ENCODE measurements around the gene TUBB2A.
"Not testable (repeated sequence)": the region's sequence is repeated elsewhere in the genome, so short reads cannot be mapped to it uniquely, and the experiment has no call there.

The TUBB2A gene

DNA sequence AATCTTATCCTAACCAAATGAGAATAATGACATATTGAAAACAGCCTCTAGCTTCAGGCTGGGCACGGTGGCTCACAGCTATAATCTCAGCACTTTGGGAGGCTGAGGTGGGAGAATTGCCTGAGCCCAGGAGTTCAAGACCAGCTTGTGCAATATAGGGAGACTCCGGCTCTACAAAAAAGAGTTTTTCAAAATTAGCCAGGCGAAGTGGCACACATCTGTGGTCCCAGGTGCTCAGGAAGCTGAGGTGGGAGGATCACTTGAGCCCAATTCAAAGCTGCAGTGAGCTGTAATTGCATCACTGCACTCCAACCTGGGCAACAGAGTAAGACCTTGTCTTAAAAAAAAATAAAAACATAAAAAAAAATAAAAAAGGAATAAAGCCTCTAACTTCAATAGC lies 4.7 kb downstream of the TUBB2A start:
- DNase-seq = no peak

DNA sequence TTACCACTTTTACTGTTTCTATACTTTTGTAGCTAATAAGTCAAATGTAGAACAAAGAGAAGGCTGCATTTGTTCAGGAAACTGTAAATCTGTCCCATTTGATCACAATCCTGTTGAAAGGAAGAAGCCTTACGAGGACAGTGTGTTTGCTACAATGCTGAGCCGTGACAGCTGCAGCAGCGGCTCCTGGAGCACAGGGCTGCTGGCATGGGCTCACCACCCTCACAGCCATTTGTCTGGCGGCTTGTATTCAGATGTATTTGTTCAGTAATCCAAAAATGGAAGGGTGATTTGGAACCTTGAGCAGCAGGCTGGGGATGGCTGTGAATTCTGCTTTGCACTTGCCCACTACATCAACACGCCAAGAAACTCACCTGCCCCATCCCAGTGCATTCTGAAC lies 5.7 kb downstream of the TUBB2A start:
- DNase-seq = no peak

DNA sequence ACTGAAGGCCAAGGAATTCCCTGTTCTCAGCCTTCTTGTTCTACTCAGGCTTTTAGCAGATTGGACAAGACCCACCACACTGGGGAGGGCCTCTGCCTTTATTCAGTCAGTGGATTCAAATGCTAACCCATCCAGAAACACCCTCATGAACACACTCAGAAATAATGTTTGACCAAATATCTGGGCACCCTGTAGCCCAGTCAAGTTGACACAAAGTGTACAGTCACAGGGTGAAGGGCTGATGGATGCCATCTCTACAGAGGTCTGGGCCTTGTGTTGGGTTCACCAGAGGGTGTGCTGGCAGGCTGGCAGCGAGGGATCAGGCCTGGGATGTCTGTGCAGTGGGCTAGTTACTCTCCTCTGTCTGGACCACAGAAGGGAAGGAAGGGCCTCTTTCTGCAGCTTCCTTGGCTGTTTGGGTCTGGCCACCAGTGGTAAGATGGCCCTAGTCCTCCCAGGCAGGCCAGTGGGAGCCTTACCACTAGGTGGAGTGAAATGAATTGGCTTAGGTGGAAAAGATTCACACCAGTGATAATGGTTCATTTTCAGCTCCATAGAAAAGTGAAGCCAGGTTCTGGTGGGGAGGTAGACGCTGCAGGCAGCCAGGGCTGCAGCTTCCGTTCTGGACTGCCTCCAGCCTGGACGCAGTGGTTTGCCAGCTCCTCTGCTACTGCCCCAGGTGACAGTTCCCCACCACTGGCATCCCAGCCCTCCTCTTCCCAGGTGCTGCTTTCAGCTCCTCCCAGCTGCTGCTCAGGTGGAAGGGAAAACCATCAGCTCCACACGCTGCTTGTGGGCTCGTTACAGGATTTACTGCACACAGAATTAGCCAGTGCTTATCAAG lies 9.2 kb downstream of the TUBB2A start:
- peak; percentile 27 for DNase-seq

DNA sequence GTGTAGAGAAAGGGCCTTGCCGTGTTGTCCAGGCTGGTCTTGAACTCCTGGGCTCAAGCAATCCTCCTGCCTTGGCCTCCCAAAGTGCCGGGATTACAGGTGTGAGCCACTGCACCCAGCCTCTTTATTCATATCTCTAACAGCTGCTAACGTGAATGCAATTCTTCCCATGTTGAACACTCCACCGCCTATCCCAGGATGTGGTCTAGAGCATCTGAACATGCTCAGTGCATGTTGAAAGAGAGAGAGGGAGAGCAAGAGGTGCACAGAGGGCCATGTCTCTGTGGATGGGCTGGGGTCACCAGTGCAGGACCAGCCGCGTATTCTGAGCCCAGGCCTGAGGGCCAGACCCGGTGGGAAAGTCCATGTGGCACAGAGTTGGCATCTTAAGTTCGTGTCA lies 12.8 kb downstream of the TUBB2A start:
- no peak for DNase-seq

DNA sequence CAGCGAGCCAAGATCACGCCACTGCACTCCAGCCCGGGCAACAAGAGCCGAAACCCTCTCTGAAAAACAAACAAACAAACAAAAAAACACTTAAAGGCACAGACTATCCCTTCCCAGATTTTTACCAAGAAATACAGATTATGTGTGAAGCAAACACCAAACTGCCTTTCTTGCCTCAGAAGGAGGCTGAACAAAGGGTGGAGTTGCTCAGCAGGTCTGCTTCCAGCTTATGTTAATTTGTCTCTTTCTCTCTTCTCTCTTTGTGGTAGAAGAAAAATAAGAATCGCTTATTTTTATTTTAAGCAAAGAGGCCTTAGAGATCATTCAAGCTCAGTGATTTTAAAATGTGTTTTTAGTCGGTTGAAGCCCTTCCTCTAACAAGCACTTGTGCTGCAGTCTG lies 14.2 kb downstream of the TUBB2A start:
- no peak for DNase-seq

DNA sequence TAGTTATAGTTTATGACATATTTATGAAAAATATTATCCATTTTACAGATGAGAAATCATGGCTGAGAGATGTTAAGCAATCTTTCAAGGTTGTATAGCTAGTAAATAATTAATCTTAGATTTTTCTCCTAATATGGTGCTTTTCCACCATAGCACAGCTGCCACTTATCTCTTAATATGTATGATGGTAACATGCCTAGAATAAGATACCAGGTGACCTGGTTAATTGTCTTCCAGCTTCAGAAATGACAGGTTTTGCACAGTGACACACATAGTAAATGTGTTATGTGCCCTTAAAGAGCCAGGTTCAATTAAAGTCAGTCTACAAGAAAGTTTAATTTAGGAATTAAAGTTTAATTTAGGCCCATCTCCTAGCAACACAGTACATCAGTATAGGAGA lies 14.8 kb downstream of the TUBB2A start:
- DNase-seq = no peak

DNA sequence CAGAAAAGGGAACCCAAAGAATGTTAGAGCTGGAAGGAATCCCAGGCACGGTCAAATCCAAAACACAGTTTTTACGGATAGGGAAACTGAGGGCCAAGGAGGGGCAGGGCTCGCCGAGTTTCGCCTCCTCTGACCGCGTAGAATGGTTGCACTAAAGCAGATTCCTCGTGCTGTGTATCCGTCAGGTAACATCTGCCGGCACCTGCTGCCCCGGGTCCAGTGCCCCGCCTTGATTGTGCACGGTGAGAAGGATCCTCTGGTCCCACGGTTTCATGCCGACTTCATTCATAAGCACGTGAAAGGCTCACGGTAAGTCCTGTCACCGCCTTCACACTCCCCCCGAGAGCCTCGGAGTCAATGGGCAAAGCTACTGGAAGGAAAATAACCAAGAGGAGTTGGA lies 17.1 kb downstream of the TUBB2A start:
- DNase-seq = no peak

DNA sequence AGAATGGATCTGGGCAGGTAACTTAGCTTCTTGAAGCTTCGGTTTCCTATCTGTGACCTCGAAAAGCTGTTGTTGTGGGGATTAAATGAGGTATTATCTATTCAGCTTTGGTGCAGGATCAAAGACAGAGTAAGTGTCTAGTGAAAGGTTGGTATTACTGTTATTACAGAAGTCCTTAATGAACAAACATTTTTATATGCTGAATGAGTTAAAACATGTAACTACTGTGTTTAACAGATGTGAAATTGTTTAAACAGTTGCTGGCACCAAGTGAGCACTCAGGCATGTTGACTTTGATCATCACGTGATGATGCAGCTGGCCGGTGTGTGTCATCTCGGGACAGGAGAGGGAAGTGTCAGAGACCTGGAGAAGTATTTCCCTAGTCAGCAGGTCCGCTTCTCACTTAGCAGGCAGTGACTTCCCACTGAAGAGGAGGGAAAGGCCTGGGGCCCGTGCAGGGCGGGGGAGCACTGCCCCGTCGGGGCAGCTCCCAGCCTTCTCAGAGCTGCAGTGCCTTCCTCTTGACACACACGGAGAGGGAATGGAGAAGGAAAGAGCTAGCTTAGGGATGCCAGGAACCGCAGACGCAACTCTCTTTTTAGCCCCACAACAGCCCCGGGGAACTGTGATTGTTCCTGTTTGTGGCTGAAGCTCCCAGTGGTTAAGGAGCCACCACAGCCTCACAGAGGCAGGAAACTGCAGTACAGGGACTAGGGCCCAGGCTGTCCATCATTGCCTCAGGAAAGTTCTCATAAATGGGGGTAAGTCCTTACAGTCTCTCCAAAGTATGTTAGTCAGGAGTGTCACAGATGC lies 18.0 kb downstream of the TUBB2A start:
- peak; percentile 92 for DNase-seq

DNA sequence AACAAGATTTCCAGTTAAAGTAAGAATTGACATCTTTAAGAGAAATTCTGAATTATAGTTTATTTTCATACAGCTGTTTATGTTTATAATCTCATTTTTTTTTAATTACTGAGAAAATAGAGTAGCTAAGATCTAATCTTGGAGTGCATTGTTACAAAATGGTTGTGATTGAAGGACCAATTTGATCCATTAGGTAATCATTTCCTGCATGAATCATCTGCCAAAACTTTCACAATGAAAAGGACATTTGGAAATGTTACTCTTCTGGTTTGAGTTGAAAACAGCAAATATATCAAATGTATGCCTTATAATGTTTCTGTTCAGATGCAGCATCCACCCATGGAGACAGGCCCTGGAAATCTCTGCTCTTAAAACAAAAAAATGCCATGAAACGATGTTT lies 19.0 kb downstream of the TUBB2A start:
- DNase-seq = no peak

DNA sequence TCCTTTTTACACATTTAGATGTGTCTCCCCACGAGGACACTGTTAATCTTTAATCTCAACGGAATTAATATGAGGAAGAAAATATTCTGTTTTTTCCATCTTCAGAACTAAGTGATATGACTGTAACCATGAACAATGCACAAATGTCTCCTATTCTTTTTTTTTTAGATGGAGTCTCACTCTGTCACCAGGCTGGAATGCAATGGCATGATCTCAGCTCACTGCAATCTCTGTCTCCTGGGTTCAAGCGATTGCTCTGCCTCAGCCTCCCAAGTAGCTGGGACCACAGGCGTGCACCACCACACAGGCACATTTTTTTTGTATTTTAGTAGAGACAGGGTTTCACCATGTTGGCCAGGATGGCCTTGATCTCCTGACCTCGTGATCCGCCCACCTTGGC lies 19.5 kb downstream of the TUBB2A start:
- DNase-seq = not testable (repeated sequence)

DNA sequence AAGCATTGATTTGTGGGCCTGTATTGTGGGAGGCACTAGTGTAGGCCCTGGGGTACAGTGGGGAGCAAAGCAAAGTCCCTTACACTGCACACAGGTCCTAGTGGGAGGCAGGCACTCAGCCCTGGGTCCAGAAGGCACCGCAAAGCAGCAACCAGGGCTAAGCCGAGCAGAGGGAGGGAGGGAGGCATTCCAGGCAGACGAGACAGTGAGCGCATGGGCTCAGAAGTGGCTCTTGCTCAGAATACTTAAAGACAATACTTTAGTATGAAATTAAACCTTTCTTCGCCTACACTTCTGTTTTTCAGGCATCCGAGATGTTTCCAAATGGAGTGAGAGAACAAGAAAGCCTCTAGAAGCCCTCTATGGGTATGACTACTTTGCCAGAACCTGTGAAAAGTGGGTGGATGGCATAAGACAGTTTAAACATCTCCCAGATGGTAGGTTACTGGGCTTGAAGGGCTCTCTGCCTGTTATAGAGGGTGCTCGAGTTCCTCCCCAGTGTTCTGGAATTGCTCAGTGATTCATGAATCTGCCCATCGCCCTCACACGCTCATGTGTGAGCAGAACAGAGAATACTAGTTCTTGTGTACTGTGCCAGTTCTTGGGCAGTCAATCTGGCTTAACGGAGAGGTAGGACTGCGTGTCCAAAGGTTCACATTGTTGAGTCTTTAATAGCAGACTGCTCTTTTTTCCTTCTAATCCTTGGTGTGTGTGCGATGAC lies 20.1 kb downstream of the TUBB2A start:
- no peak for DNase-seq

DNA sequence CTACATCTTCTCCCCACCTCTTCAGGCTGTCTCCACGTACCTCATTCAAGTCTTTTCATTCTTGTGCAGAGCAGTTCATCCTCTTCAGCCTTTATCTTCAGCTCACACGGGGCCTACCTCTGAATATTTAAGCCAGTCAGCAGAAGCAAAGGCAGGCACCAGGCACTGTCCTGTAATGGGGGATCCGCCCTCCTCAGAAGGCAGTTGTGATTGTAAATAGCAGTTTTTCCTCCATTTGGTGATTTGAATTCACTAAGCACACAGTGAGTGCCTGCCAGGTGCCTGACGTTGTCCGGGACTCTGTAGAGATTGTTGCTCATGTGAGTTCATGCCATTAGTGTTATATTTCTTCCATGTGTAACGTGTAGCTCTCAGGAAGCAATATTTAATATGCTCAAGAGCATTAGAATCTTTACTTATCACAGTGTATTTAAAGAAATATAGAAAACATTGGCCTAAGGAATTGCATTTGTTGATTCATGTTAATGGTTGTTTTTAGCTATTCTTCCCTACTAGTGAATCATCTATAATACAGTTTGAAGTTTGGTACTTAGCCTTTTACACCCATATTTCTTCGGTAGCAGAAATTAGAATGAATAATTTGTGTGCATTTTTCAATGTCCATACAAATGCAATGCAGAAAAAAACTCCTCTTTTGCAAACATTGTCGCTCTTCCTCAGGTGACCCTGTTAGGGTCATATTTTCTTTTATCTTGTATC lies 20.9 kb downstream of the TUBB2A start:
- DNase-seq = no peak

DNA sequence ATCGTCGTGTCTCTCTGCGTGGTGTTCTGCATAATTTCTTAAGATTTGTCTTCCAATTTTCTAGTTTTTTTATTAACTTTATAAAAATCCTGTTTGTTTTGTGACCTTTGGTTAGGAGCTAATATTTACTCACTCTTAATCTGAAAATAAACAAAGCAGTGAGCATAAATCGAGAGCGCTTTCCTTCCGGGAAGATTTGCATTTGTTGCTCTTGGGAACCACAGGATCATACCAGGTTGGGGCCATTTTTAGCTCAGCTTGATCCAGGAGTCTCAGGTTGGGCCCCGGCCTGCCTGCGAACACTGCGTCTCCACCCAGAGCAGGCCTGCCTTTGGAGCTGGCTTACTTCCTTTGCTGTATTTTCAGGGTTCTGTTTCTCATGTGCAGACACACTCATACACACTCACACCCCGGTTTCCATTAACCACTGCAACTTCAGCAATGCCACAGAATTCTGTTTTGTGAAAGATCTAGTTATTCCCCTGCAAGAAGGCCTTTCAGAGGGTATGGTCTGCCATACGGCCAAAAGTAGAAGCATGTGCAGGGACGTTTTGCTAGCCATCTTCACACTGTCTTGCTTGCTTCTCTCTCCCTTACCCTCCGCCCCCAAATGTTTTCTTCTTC lies 21.6 kb downstream of the TUBB2A start:
- no peak for DNase-seq

DNA sequence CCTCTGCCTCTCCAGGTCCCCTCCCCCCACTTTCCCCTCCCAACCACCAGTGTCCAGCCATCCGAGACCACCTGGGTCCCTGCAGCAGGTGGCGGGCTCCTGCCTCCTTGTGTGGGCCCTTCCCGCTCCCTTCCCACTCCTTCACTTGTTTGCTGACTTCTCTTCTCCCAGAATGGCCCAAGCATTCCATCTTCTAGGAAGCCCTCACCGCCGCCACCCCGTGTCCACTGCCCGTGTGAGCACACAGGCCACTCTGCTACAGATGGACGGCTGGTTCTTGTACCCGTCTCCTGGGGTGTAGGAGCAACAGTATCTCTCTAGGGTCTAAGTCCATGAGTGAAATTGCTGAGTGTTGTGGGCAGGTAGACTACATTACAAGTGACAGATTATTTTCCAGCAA lies 23.8 kb downstream of the TUBB2A start:
- no peak for DNase-seq

DNA sequence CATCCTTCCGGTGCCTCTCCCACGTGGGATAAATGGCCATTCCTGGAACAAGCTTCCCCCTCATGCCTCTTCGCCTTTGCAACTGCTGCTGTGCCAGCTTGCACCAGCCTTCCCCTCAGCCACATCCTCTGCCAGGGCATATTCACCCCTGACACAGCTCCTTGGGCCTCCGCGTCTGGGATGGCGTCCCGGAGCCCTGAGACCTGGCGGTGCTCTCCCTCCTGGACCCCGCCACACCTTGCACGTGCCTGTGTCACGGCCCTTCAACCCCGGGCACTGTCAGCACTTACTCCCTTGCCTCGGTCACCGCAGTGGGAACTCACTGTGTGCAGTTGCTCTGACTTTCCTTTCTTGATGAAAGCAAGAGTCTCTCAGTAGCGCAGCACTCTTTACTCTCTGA lies 25.6 kb downstream of the TUBB2A start:
- no peak for DNase-seq

DNA sequence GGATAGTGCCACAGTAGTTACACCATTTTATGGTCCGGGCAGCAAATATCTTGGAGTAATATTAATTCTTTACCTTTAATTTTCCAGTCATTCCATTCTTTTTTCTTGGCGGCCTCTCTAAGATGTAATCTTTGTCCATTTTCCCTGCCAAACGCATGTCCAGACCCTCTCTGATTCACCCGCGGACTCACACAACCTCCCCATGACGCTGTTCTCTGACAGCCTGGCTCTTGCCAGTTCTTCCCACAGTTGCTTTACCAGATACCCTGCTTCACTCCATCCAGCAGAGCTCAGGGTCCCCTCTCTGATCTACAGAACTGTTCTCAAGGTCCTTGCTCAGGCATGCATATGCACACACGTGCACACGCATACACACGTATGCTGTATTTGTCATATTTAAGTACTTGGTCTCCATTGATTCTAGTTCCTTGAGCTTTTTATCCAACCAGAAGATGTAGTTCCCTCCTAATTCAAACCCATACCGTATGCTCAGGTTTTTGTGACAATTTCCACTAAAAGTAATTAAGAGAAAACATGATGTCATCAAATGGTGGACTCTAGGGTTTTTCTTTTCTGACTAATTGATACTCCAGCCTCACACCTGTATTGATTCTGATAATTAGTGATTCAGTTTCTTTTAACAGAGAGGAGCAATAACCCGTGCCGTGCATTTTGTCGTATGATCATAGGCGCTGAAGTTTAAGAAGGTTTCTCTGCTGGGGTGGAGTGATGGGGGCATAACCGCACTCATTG lies 28.8 kb downstream of the TUBB2A start:
- no peak for DNase-seq

DNA sequence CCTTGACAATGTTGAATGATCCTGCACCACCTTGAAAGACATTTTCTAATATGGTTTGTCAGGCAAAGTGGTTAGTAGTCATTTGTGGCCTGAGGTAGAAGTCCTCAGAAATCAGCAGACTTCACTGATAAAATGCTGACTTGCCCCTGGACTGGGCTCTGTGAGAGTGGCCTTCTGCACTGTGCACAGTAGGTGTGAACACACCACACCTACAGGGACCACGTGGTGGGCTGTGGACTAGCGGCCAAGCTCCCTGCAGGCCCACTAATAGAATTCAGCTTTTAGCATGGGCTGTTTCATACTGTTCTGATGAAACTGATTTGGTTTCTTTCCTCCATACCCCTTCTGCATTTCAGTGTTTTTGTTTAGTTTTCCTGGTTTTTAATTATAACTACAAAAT lies 31.5 kb downstream of the TUBB2A start:
- no peak for DNase-seq

DNA sequence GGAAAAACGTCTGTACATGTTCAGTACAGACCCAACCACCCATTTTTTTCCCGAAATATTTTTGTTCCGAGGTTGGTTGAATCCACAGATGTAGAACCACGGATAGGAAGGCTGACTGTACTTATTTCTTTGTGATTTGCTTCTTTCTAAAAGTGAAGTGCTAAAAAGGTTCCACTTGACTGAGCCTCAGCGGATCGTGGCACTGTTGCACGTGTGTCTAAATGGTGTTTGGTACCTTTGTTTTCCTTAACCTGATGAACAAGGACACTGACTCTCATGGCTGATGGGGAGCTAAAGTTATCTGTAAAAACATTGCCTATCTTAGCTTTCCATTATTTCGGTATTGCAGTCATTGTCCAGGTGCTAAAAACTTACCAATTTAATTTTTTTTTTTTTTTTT lies 32.7 kb downstream of the TUBB2A start:
- DNase-seq = no peak

DNA sequence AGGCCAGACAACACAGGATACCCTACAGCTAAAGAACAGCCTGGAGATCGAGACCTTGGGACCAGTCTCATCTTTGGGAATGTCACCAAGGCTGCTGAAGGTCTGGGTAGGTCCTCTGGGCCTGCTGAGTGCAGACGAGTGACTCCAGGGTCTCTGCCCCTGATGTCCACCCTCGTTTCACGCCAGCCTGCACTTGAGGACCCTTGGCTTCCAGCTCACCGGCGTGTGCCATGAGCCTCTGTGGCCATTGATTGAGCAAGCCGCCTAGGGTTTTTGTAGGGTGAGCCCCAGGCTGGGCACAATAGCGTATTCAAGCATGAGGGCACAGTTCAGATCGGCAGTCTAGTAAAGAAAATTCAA lies 34.5 kb downstream of the TUBB2A start:
- no peak for DNase-seq

DNA sequence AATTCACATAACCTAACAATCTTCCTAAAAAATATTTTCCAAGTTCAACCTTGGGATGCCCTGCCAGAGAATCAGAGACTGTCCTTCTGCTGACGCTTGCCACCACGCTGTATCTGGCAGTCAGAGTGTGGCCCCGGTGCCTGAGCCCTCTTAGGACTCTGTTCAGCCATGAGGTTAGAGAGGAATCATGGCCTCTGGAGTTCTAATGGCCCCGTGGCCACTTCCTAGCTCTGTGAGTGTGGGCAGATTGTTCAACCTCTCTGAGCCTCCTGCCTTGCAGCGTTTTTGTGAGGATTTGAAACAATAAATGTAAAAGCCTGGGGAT lies 36.6 kb downstream of the TUBB2A start:
- DNase-seq = no peak

DNA sequence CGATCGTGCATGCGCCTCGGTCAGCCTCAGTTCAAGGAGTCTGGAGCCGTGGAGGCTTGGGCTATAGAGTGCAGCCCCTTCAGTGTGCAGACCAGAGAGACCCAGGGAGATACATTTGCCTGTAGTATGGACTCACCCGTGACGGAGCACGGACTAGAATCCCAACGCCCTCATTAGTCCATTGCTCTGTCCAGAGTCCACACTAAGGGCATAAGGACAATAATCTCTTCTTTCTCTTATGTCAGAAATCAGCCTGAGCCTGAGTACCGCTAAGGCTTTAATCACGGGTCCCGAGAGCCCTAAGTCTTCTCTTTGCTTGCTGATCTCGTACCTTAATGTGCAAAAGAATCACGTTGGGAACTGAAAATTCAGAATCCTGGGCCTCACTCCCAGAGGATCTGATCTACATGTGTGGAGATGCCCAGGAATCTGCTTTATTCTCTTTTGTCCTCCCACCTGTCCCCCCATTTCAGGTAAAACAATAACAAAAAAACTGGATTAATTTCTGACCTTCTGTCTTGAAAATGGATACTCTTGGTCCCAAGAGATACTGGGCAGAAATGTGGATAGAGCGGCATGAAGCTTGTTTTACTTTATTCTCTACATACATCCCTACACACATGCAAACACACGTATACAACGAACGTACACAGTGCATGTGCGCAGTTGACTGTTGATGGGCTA lies 38.2 kb downstream of the TUBB2A start:
- peak; percentile 71 for DNase-seq

All from NCI-H146 (cell line).